H1 (cell line): ENCODE data around the gene SPRYD4. TPM values are rescaled to one million over a fixed set of nuclear protein-coding genes. Genes with fewer than 3 reads are reported as not detected.

Experiments
- CTCF ChIA-PET: fragments of 300-600 bp; sonication (Branson Sonifier 250); formaldehyde crosslinking; loops from one replicate; lab custom pipeline; 2021; ENCODE audit not compliant: partially characterized antibody; lab: Charles Lee
- POLR2A ChIA-PET: fragments of 300-600 bp; sonication (Branson Sonifier 250); formaldehyde crosslinking; loops from one replicate; lab custom pipeline; 2021; ENCODE audit warnings: inconsistent platforms; ENCODE audit not compliant: partially characterized antibody; lab: Charles Lee
- DNase-seq, 2 experiments: peaks; one replicate each; pipeline versions ENCODE4 v3.0.0 to v3.0.0-alpha.2; 2010 to 2022; ENCODE audit warnings: low spot score in 2 of 2, low read depth in 1 of 2, mixed read lengths in 1 of 2
- FAIRE-seq: peaks from 2 replicates; lab custom pipeline; 2011; peaks lifted over from hg19 to GRCh38; lab: Jason Lieb, UNC
- H2AFZ ChIP-seq: 2 replicates; pipeline ENCODE4 v1.8.1; 2012; ENCODE audit warnings: low read length, inconsistent platforms
- H2AK5ac ChIP-seq: 2 replicates; pipeline ENCODE4 v1.6.1; 2013; ENCODE audit warnings: low read depth, low read length
- H2BK120ac ChIP-seq: replicated peaks from 2 replicates; pipeline ENCODE3; 2013; ENCODE audit warnings: low read depth, low read length, inconsistent platforms
- H2BK12ac ChIP-seq: 2 replicates; pipeline ENCODE4 v1.6.1; 2013; ENCODE audit warnings: low read depth, low read length
- H2BK15ac ChIP-seq: 2 replicates; pipeline ENCODE4 v1.6.1; 2013; ENCODE audit warnings: low read length
- H2BK20ac ChIP-seq: 2 replicates; pipeline ENCODE4 v1.6.1; 2013; ENCODE audit warnings: low read length
- H2BK5ac ChIP-seq: 2 replicates; pipeline ENCODE4 v1.6.1; 2013; ENCODE audit warnings: low read depth, low read length
- H3K14ac ChIP-seq: 2 replicates; pipeline ENCODE4 v1.6.1; 2013; ENCODE audit warnings: inconsistent platforms; ENCODE audit not compliant: insufficient read length
- H3K18ac ChIP-seq: 2 replicates; pipeline ENCODE4 v1.6.1; 2013; ENCODE audit warnings: low read length; ENCODE audit errors: extremely low read depth
- H3K23ac ChIP-seq: 2 replicates; pipeline ENCODE4 v1.6.1; 2013; ENCODE audit warnings: inconsistent platforms; ENCODE audit not compliant: insufficient read length
- H3K23me2 ChIP-seq: 2 replicates; pipeline ENCODE4 v1.6.1; 2013; ENCODE audit warnings: low read depth, low read length
- H3K27ac ChIP-seq: 2 replicates; pipeline ENCODE4 v1.6.1; 2011; ENCODE audit warnings: low read depth, low read length, inconsistent platforms
- H3K27me3 ChIP-seq, 4 experiments: replicated peaks in 1 of 4; 1 replicate in 1 of 4; 2 replicates in 3 of 4; pipeline versions ENCODE4 v1.6.1 to v1.8.1; 2011 to 2013; ENCODE audit warnings: low read length in 3 of 4, mild to moderate bottlenecking in 3 of 4, inconsistent platforms in 2 of 4, mixed read lengths in 2 of 4, moderate library complexity in 1 of 4; ENCODE audit not compliant: control insufficient read depth in 3 of 4, insufficient read depth in 3 of 4; ENCODE audit errors: extremely low read depth in 1 of 4
- H3K36me3 ChIP-seq, 4 experiments: 2 replicates each; pipeline versions ENCODE4 v1.6.1 to v1.8.1; 2011 to 2013; ENCODE audit warnings: mild to moderate bottlenecking in 4 of 4, low read length in 3 of 4, moderate library complexity in 2 of 4, control low read depth in 1 of 4, inconsistent platforms in 1 of 4; ENCODE audit not compliant: insufficient read depth in 4 of 4, control insufficient read depth in 2 of 4
- H3K4ac ChIP-seq: replicated peaks from 2 replicates; pipeline ENCODE3; 2013; ENCODE audit warnings: low read length, low read depth, mixed read lengths, inconsistent platforms; ENCODE audit not compliant: insufficient read length
- H3K4me1 ChIP-seq, 4 experiments: replicated peaks in 1 of 4; 1 replicate in 1 of 4; 2 replicates in 3 of 4; pipeline versions ENCODE4 v1.6.1 to v1.8.1; 2011 to 2013; ENCODE audit warnings: low read length in 3 of 4, inconsistent platforms in 2 of 4, mixed read lengths in 1 of 4; ENCODE audit not compliant: insufficient read depth in 4 of 4, control insufficient read depth in 3 of 4
- H3K4me2 ChIP-seq, 2 experiments: 2 replicates each; pipeline versions ENCODE4 v1.6.1 to v1.8.1; 2011 to 2013; ENCODE audit warnings: low read depth in 2 of 2, low read length in 2 of 2, control low read depth in 1 of 2, inconsistent platforms in 1 of 2, mild to moderate bottlenecking in 1 of 2; ENCODE audit not compliant: insufficient read depth in 1 of 2
- H3K4me3 ChIP-seq, 4 experiments: fragments of 200-600, 300-600 bp in 1 of 4; sonication (generic), shearing (Covaris generic), sonication (Bioruptor Twin) in 1 of 4; 2 replicates each; pipeline versions ENCODE4 v1.5.1 to v1.8.1; 2011 to 2016; ENCODE audit warnings: low read length in 4 of 4, low read depth in 3 of 4, control low read depth in 2 of 4, inconsistent platforms in 2 of 4, mild to moderate bottlenecking in 2 of 4, mixed read lengths in 1 of 4, moderate library complexity in 1 of 4; ENCODE audit not compliant: insufficient read depth in 2 of 4; ENCODE audit errors: extremely low read depth in 1 of 4
- H3K56ac ChIP-seq: replicated peaks from 2 replicates; pipeline ENCODE3; 2013; ENCODE audit warnings: low read depth, mild to moderate bottlenecking, mixed read lengths, low read length, inconsistent platforms; ENCODE audit not compliant: insufficient read length
- H3K79me1 ChIP-seq: 2 replicates; pipeline ENCODE4 v1.6.1; 2013; ENCODE audit warnings: low read depth, low read length, control low read depth
- H3K79me2 ChIP-seq, 2 experiments: 2 replicates each; pipeline versions ENCODE4 v1.6.1 to v1.8.1; 2012 to 2013; ENCODE audit warnings: low read length in 2 of 2, mild to moderate bottlenecking in 2 of 2, inconsistent platforms in 1 of 2; ENCODE audit not compliant: insufficient read depth in 2 of 2, control insufficient read depth in 1 of 2
- H3K9ac ChIP-seq, 4 experiments: replicated peaks in 1 of 4; 1 replicate in 1 of 4; 2 replicates in 3 of 4; pipeline versions ENCODE4 v1.6.1 to v1.8.1; 2011 to 2013; ENCODE audit warnings: low read depth in 3 of 4, low read length in 3 of 4, control low read depth in 2 of 4, mild to moderate bottlenecking in 2 of 4, moderate library complexity in 2 of 4, inconsistent platforms in 1 of 4; ENCODE audit errors: extremely low read depth in 1 of 4
- H3K9me3 ChIP-seq, 2 experiments: 2 replicates each; pipeline versions ENCODE4 v1.6.1 to v1.8.1; 2012 to 2013; ENCODE audit warnings: mild to moderate bottlenecking in 2 of 2, moderate library complexity in 2 of 2, control low read depth in 1 of 2, inconsistent platforms in 1 of 2, low read depth in 1 of 2, low read length in 1 of 2, mixed read lengths in 1 of 2; ENCODE audit not compliant: insufficient read depth in 2 of 2
- H4K20me1 ChIP-seq, 2 experiments: replicated peaks in 1 of 2; 2 replicates each; pipeline versions ENCODE3 to v1.8.1; 2011 to 2013; ENCODE audit warnings: inconsistent platforms in 2 of 2, low read length in 2 of 2, mild to moderate bottlenecking in 1 of 2; ENCODE audit not compliant: insufficient read depth in 2 of 2, control insufficient read depth in 1 of 2
- H4K5ac ChIP-seq: 2 replicates; pipeline ENCODE4 v1.6.1; 2013; ENCODE audit warnings: low read length, low read depth, mixed read lengths, inconsistent platforms; ENCODE audit not compliant: insufficient read length
- H4K8ac ChIP-seq: 2 replicates; pipeline ENCODE4 v1.8.0; 2013; ENCODE audit warnings: mild to moderate bottlenecking, moderate library complexity, low read length, inconsistent platforms; ENCODE audit not compliant: insufficient read depth; ENCODE audit errors: extremely low read depth
- H4K91ac ChIP-seq: replicated peaks from 2 replicates; pipeline ENCODE3; 2013; ENCODE audit warnings: low read length, mixed read lengths, inconsistent platforms; ENCODE audit not compliant: insufficient read length
- NANOG ChIP-seq: IDR thresholded peaks from 2 replicates; pipeline ENCODE4 v1.6.1; 2011; ENCODE audit warnings: low read length, low read depth, mild to moderate bottlenecking, inconsistent platforms; ENCODE audit not compliant: insufficient read depth, poor library complexity, severe bottlenecking
- NRF1 ChIP-seq: IDR thresholded peaks from 2 replicates; pipeline ENCODE4 v1.6.1; 2011; ENCODE audit warnings: mild to moderate bottlenecking, low read depth, low read length, improper control_type of control experiment
- SAP30 ChIP-seq: fragments of 300-600 bp; sonication (generic); IDR thresholded peaks from 2 replicates; pipeline ENCODE4 v1.7.1; 2012; ENCODE audit warnings: low read length, moderate library complexity, mild to moderate bottlenecking, inconsistent platforms; ENCODE audit not compliant: insufficient read depth, insufficient replicate concordance
- TBP ChIP-seq: IDR thresholded peaks from 2 replicates; pipeline ENCODE4 v1.6.1; 2011; ENCODE audit warnings: low read depth, low read length, improper control_type of control experiment
- WGBS, 2 experiments: shearing (Covaris generic) in 1 of 2; methylation state at CpG; one replicate each; pipeline versions ENCODE4 v1.1.6 to v1.1.7; 2013 to 2015; ENCODE audit warnings: low lambda C conversion rate in 2 of 2, mixed read lengths in 2 of 2, inconsistent platforms in 1 of 2, low coverage in 1 of 2, missing lambda C conversion rate in 1 of 2; ENCODE audit not compliant: insufficient replicate concordance in 2 of 2, insufficient coverage in 1 of 2, insufficient read length in 1 of 2; ENCODE audit errors: extremely low coverage in 1 of 2, missing lambda C conversion rate in 1 of 2; 5-methylcytosine and 5-hydroxymethylcytosine counted together
- polyA plus RNA-seq, 7 experiments: library from polyadenylated mRNA; depleted of rRNA in 3 of 7; stranded (reverse) in 5 of 7; unstranded in 2 of 7; fragments of >200 nt in 5 of 7; fragments of 200-250 nt in 2 of 7; gene quantifications; 1 replicate in 5 of 7; 2 replicates in 1 of 7; 4 replicates in 1 of 7; pipeline versions ENCODE4 v1.2.1 to v1.2.3, GENCODE V29; 2011 to 2013; ENCODE audit warnings: missing spikeins in 2 of 7, mixed read lengths in 2 of 7
- total RNA-seq: library from RNA; stranded (reverse); fragmentation: NEBNext Ultra II Directional; extraction: Animal tissue kit (Norgen Biotek cat#: 25700); gene quantifications from 2 replicates; pipeline ENCODE4 v1.2.1, GENCODE V29; 2021

The SPRYD4 gene
- total and polyA plus RNA-seq, 2 of the 8 experiments (the other 6 are each of a cell fraction or from before 2014, with no cell fraction given): 4.3 to 5.3 TPM

DNA sequence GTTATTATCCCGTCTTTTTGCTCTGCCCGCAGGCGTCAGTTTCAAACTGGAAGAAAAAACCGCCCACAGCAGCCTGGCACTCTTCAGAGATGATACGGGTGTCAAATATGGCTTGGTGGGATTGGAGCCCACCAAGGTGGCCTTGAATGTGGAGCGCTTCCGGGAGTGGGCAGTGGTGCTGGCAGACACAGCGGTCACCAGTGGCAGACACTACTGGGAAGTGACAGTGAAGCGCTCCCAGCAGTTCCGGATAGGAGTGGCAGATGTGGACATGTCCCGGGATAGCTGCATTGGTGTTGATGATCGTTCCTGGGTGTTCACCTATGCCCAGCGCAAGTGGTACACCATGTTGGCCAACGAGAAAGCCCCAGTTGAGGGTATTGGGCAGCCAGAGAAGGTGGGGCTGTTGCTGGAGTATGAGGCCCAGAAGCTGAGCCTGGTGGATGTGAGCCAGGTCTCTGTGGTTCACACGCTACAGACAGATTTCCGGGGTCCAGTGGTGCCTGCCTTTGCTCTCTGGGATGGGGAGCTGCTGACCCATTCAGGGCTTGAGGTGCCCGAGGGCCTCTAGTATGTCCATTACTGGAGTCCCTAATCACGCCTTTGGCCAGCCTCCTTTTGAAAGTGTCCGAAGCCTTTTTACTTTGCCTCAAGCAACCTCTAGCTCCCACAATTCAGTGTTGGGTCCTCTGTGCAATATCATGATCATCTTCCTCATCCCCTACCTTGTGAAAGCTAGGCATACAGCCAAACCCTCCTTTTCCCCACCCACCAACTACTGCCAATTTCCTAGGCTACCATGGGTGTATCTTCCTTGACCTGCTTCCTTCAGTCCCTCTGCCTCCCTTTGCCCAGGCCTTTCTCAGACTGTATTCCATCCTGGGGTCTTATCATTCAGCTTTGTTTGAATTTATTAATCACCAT, 891 bp downstream of the SPRYD4 start:
- FAIRE-seq (no peak), DNase-seq (no peak)
- peak overlapping the region; percentile 88 to 94 for H3K4me2 ChIP-seq
- no peak overlapping the region for H2BK120ac ChIP-seq
- 0 out of 2 replicates have a peak overlapping the region, but pooled peaks have one; percentile 48 for H2AK5ac ChIP-seq
- peaks cover 5% of the 10 kb centered on the region for H3K79me1 ChIP-seq
- no peak overlapping the region for H3K14ac ChIP-seq
- H3K23me2 ChIP-seq: peaks cover 7% of the 10 kb centered on the region; the same call in 1 of the 2 replicates
- H3K4me3 ChIP-seq: peak overlapping the region; percentile 80 to 99 (median 87)
- H3K56ac ChIP-seq: peak overlapping the region; percentile 79
- ChIA-PET POLR2A (interaction anchor here (0.5 to 6.1 kb wide), 15 partner anchors 10 to 282 kb away, joined by 3 to 53 read pairs (median 6); partner anchors contain the start of genes CNPY2, COQ10A, GLS2 and MIP), CTCF (interaction anchor here (0.7 to 2.8 kb wide), 12 partner anchors 11 to 153 kb away, joined by 3 to 8 read pairs (median 3); partner anchors contain the start of genes IL23A, STAT2 and TIMELESS)
- H4K8ac ChIP-seq: peak overlapping the region; percentile 95
- TF ChIP-seq SAP30 (no peak), TBP (peak; percentile 11; the same call in 1 of the 2 replicates), NRF1 (no peak), NANOG (no peak)
- H2BK20ac ChIP-seq: no peak overlapping the region
- H2AFZ ChIP-seq: no peak overlapping the region
- no peaks in the 10 kb centered on the region for H3K27me3 ChIP-seq
- no peaks in the 10 kb centered on the region for H4K20me1 ChIP-seq
- H3K36me3 ChIP-seq: peaks cover 5 to 24% (median 7%) of the 10 kb centered on the region in 4 experiments; a peak in 6 of 8 replicates
- peaks cover 0 to 6% (median 3%) of the 10 kb centered on the region in 4 experiments; a peak in 4 of 7 replicates for H3K4me1 ChIP-seq
- no peak overlapping the region; the same call in none of the 2 replicates for H2BK12ac ChIP-seq
- H3K9me3 ChIP-seq: no peaks in the 10 kb centered on the region
- peak overlapping the region; percentile 91; the same call in 1 of the 2 replicates for H2BK5ac ChIP-seq
- peaks cover 0 to 28% of the 10 kb centered on the region in 2 experiments; a peak in 2 of 4 replicates for H3K79me2 ChIP-seq
- H3K23ac ChIP-seq: no peak overlapping the region
- peak overlapping the region; percentile 90 for H3K4ac ChIP-seq
- H4K91ac ChIP-seq: peak overlapping the region; percentile 50
- 62% methylated on average over 19 of the region's 19 CpGs; no CpG with 5 or more reads in 1 of the 2 experiments for WGBS, 2 experiments
- H3K18ac ChIP-seq: peak overlapping the region; percentile 93
- peak overlapping the region; percentile 67 for H4K5ac ChIP-seq
- H3K9ac ChIP-seq: peak overlapping the region in 3 of 4 experiments; percentile 93 to 98 (median 97); a peak in 6 of 7 replicates
- H3K27ac ChIP-seq: peak overlapping the region; percentile 90
- H2BK15ac ChIP-seq: no peak overlapping the region
